Tibial nerve (tissue), 4 donors: ENCODE data around the gene ADK. TPM values are rescaled to one million over a fixed set of nuclear protein-coding genes. Genes with fewer than 3 reads are reported as not detected.
"Not testable (repeated sequence)": the region's sequence is repeated elsewhere in the genome, so short reads cannot be mapped to it uniquely, and the experiment has no call there.

Experiments used
- DNase-seq, 2 donors: peaks; one replicate each; pipeline ENCODE4 v3.0.0-alpha.2; 2019; ENCODE audit warnings: low spot score in 2 of 2
- H3K27ac ChIP-seq, 4 donors: fragments of 200-600 bp; sonication (generic) in 3 of 4; one replicate each; pipeline ENCODE4 v1.5.1; 2017 to 2019; ENCODE audit warnings: mild to moderate bottlenecking in 1 of 4
- H3K27me3 ChIP-seq, 2 donors: fragments of 200-600 bp; sonication (generic) in 1 of 2; one replicate each; pipeline versions ENCODE4 v1.5.1 to v1.6.0; 2017 to 2019
- H3K36me3 ChIP-seq, 3 donors: fragments of 200-600 bp; sonication (generic); one replicate each; pipeline ENCODE4 v1.5.1; 2018 to 2019
- H3K4me1 ChIP-seq, 4 donors: fragments of 200-600 bp; sonication (generic) in 3 of 4; one replicate each; pipeline ENCODE4 v1.5.1; 2017 to 2019
- H3K4me3 ChIP-seq, 4 donors: fragments of 200-600 bp; sonication (generic) in 3 of 4; one replicate each; pipeline ENCODE4 v1.5.1; 2017 to 2019; ENCODE audit warnings: mild to moderate bottlenecking in 1 of 4, moderate library complexity in 1 of 4
- H3K9me3 ChIP-seq, 4 donors: fragments of 200-600 bp; sonication (generic) in 3 of 4; one replicate each; pipeline ENCODE4 v1.5.1; 2017 to 2019
- CTCF ChIP-seq, 5 experiments: fragments of 200-600 bp in 3 of 5; fragments of 450-650 bp in 2 of 5; sonication (generic) in 3 of 5; IDR thresholded peaks; one replicate each; pipeline ENCODE4 v1.5.1; 2016 to 2019; ENCODE audit warnings: antibody characterized with exemption in 5 of 5, mild to moderate bottlenecking in 3 of 5, moderate library complexity in 2 of 5
- EP300 ChIP-seq, 2 donors: sonication (generic); formaldehyde crosslinking; IDR thresholded peaks; one replicate each; pipeline ENCODE4 v1.6.1; 2017; ENCODE audit warnings: antibody characterized with exemption in 2 of 2, mild to moderate bottlenecking in 1 of 2
- POLR2A ChIP-seq, 2 donors: fragments of 450-650 bp; IDR thresholded peaks; one replicate each; pipeline ENCODE4 v1.6.1; 2017; ENCODE audit warnings: antibody characterized with exemption in 2 of 2, mild to moderate bottlenecking in 2 of 2, moderate library complexity in 2 of 2
- WGBS, 2 donors: methylation state at CpG; one replicate each; pipeline ENCODE4 v1.1.5; 2018; 5-methylcytosine and 5-hydroxymethylcytosine counted together
- total RNA-seq, 4 donors: library from RNA; depleted of rRNA; stranded (reverse); fragments of >200 nt; gene quantifications; one replicate each; pipeline ENCODE4 v1.1.0, GENCODE V29; 2016

The ADK gene
- total RNA-seq, 4 donors from 2014 or later: 28.2 to 50.9 (median 34.0) TPM

DNA sequence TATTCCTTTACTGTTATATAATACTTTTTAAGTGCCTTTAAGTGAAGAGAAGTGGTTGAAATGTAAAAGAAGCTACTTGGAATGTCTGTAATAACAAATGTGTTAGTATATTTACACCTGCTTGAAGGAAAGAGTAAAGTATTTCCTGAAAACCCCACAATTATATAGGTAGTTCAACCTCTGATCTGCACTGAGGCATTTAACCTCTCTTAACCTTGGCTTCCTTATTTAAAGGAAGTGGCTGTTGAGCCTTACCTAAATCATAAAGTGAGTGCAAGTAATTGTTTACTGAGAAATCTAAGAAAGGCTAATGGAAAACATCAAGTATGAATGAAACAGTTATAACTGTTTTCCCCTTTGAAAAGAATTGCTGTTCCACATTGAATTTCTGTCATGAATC, 294.5 kb downstream of the ADK start:
- DNase-seq: no peak
- no peak overlapping the region for H3K4me3 ChIP-seq
- no peaks in the 10 kb centered on the region for H3K4me1 ChIP-seq
- no peak overlapping the region for H3K27ac ChIP-seq
- no peaks in the 10 kb centered on the region for H3K9me3 ChIP-seq
- no peak for TF ChIP-seq POLR2A (IDR thresholded peaks at IDR 0.05)
- no peak for TF ChIP-seq EP300 (IDR thresholded peaks at IDR 0.05)
- TF ChIP-seq CTCF (IDR thresholded peaks at IDR 0.05): no peak
- no peaks in the 10 kb centered on the region for H3K36me3 ChIP-seq
- no peaks in the 10 kb centered on the region for H3K27me3 ChIP-seq

DNA sequence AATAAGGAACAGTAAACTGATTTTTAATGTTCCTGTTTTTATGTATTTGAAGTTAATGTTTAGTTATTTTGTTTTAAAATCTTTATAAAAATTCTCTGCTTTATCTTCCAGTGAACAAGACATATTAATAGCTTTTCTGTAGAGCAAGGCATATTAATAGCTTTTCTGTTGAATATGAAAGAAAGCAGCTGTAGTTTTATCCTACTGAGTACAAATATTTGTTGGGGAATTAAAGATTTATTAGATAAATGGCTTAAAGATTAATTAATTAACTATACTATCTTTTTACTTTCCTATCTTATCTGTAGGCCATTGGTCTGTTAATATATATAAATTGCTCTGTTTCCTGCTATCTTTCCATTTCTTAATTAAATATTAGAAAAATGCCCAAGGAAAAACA, 299.6 kb downstream of the ADK start:
- peak overlapping the region in 1 of 4 donors; percentile 8 for H3K27ac ChIP-seq
- H3K4me1 ChIP-seq: peaks cover 0 to 15% (median 0%) of the 10 kb centered on the region in 4 donors
- TF ChIP-seq EP300 (IDR thresholded peaks at IDR 0.05) (no peak), CTCF (IDR thresholded peaks at IDR 0.05) (no peak), POLR2A (IDR thresholded peaks at IDR 0.05) (no peak)
- H3K4me3 ChIP-seq: no peak overlapping the region
- no peak for DNase-seq
- H3K36me3 ChIP-seq: no peaks in the 10 kb centered on the region
- no peaks in the 10 kb centered on the region for H3K27me3 ChIP-seq
- H3K9me3 ChIP-seq: no peaks in the 10 kb centered on the region

DNA sequence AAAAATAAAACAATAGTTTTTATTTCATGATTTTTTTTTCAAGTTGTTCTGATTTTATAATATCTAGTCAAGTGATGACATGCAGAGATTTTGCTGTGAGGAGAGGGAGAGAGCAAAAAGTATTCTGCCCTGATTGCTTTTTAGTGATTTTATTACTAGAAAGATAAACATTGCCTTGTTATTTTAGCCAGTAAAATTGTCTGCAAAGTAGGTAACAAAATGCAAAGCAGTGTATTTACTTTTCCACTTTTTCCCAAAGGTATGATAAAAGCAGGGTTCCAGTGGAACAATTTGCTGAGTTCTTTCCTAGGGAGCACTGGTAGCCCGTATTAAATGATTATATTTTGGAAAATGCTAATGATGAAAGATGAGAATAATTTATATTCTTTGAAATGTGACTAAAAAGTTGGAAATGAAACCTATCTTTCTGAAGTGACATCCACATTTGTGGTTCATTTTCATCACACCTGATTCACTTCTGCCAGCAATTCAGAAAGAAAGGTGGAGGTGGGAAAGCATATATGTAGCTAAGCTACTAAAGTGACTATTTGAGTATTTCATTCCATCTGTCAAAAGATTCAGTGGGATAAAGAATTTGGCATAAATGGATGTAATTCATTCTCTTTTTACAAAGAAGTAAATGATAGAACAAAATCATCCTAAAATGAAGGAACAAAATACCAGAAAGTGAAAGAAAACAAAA, 300.3 kb downstream of the ADK start:
- no peak for TF ChIP-seq CTCF (IDR thresholded peaks at IDR 0.05)
- TF ChIP-seq EP300 (IDR thresholded peaks at IDR 0.05): no peak
- no peak for TF ChIP-seq POLR2A (IDR thresholded peaks at IDR 0.05)
- WGBS, 2 donors: 58 to 71% methylated on average over 1 of the region's 1 CpG
- no peaks in the 10 kb centered on the region for H3K36me3 ChIP-seq

DNA sequence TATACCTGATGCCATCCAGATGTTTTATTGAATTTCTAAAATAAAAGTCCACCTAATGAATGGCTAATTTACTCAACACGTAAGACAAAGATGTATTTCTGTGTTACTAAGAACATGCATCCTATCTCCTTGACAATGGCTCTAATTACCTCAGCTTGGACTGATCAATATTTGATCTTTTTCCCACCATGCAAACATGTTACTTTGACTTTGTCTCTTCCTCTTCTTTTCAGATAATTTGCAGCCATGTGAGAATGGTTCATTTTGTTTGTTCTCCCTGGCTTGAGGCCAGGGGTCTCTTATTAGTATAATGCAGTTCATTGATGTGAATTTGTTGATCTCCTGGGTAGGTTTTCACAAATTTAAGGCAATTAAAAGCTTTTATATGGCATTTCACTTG, 302.1 kb downstream of the ADK start:
- 95 to 96% methylated on average over 1 of the region's 1 CpG for WGBS, 2 donors
- no peak overlapping the region for H3K4me3 ChIP-seq
- no peaks in the 10 kb centered on the region for H3K27me3 ChIP-seq
- no peaks in the 10 kb centered on the region for H3K36me3 ChIP-seq
- no peak overlapping the region for H3K27ac ChIP-seq
- no peaks in the 10 kb centered on the region for H3K9me3 ChIP-seq
- no peak for DNase-seq
- no peak for TF ChIP-seq EP300 (IDR thresholded peaks at IDR 0.05)
- TF ChIP-seq CTCF (IDR thresholded peaks at IDR 0.05): no peak
- TF ChIP-seq POLR2A (IDR thresholded peaks at IDR 0.05): no peak
- H3K4me1 ChIP-seq: peaks cover 0 to 15% (median 0%) of the 10 kb centered on the region in 4 donors

More for the DNA sequence above, 300.3 kb downstream of the ADK start:
- no peaks in the 10 kb centered on the region for H3K27me3 ChIP-seq
- H3K4me1 ChIP-seq: peaks cover 0 to 15% (median 0%) of the 10 kb centered on the region in 4 donors
- no peaks in the 10 kb centered on the region for H3K9me3 ChIP-seq
- no peak for DNase-seq
- no peak overlapping the region for H3K27ac ChIP-seq
- H3K4me3 ChIP-seq: no peak overlapping the region

DNA sequence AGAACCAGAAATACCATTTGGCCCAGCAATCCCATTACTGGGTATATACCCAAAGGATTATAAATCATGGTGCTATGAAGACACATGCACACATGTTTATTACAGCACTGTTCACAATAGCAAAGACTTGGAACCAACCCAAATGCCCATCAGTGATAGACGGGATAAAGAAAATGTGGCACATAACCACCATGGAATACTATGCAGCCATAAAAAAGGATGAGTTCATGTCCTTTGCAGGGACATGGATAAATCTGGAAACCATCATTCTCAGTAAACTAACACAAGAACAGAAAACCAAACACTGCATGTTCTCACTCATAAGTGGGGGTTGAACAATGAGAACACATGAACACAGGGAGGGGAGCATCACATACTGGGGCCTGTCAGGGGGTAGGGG, 306.5 kb downstream of the ADK start:
- H3K9me3 ChIP-seq, H3K27me3 ChIP-seq, H3K36me3 ChIP-seq, H3K4me3 ChIP-seq, H3K27ac ChIP-seq, DNase-seq, H3K4me1 ChIP-seq: not testable (repeated sequence)
- 83 to 97% methylated on average over 1 of the region's 1 CpG for WGBS, 2 donors
